Aorta (tissue), 5 donors: ENCODE data around the gene DBH. TPM values are rescaled to one million over a fixed set of nuclear protein-coding genes. Genes with fewer than 3 reads are reported as not detected.

Source experiments
- ATAC-seq: fragments of 200-7000 bp; cut with Tn5 transposase; one replicate; pipeline ENCODE4 v1.9.1; 2022; ENCODE audit warnings: moderate library complexity; ENCODE audit not compliant: low FRiP score
- DNase-seq, 2 donors: peaks; one replicate each; pipeline ENCODE4 v3.0.0-alpha.2; 2020
- H3K27ac ChIP-seq, 2 donors: one replicate each; pipeline ENCODE4 v1.5.1; 2013; ENCODE audit warnings: low read length in 2 of 2, mild to moderate bottlenecking in 2 of 2, moderate library complexity in 2 of 2, control low read depth in 1 of 2, inconsistent platforms in 1 of 2, low read depth in 1 of 2
- H3K27me3 ChIP-seq, 2 donors: one replicate each; pipeline ENCODE4 v1.6.1; 2013; ENCODE audit warnings: control low read depth in 1 of 2, low read length in 1 of 2, mild to moderate bottlenecking in 1 of 2, moderate library complexity in 1 of 2; ENCODE audit not compliant: insufficient read depth in 2 of 2, control insufficient read depth in 1 of 2
- H3K36me3 ChIP-seq, 2 donors: one replicate each; pipeline ENCODE4 v1.6.1; 2013; ENCODE audit warnings: control low read depth in 1 of 2, low read length in 1 of 2, mild to moderate bottlenecking in 1 of 2; ENCODE audit not compliant: insufficient read depth in 2 of 2, control insufficient read depth in 1 of 2
- H3K4me1 ChIP-seq, 2 donors: one replicate each; pipeline ENCODE4 v1.6.1; 2013; ENCODE audit warnings: low read length in 2 of 2, control low read depth in 1 of 2, mild to moderate bottlenecking in 1 of 2, moderate library complexity in 1 of 2; ENCODE audit not compliant: insufficient read depth in 2 of 2, control insufficient read depth in 1 of 2
- H3K4me3 ChIP-seq, 2 donors: one replicate each; pipeline ENCODE4 v1.5.1; 2013; ENCODE audit warnings: low read length in 2 of 2, control low read depth in 1 of 2, mild to moderate bottlenecking in 1 of 2
- H3K9me3 ChIP-seq: one replicate; pipeline ENCODE4 v1.6.1; 2013; ENCODE audit warnings: mild to moderate bottlenecking, low read length; ENCODE audit not compliant: control insufficient read depth
- WGBS, 2 donors: extraction: QIAGEN DNeasy Blood & Tissue Kit; methylation state at CpG; one replicate each; pipeline ENCODE4 v1.1.7; 2013; 5-methylcytosine and 5-hydroxymethylcytosine counted together
- intact Hi-C, 2 donors: fragments of 100-400 bp; cut with DNase I; formaldehyde crosslinking; loops; one replicate each; pipeline versions ENCODE4 v1.14.2 to v1.15.0; 2022
- polyA plus RNA-seq, 2 donors: library from polyadenylated mRNA; stranded (reverse); fragments of 200-250 nt; gene quantifications; one replicate each; pipeline ENCODE4 v1.2.3, GENCODE V29; 2013
- total RNA-seq, 2 donors: library from RNA; stranded (reverse); fragmentation: NEBNext Ultra II Directional; extraction: Animal tissue kit (Norgen Biotek cat#: 25700); gene quantifications; one replicate each; pipeline ENCODE4 v1.2.1, GENCODE V29; 2021
- donor health status: healthy with polysubstance abuse.
- donor health status: Bipolar disorder and iron deficiency.
- donor health status: DM: no; HTN: no; CAD: no.
- donor health status: DM: no; HTN: no; CAD: no.
- donor health status: DM: yes; HTN: yes; CAD: no.

Gene DBH
- total and polyA plus RNA-seq, 4 donors, result not detected

DNA sequence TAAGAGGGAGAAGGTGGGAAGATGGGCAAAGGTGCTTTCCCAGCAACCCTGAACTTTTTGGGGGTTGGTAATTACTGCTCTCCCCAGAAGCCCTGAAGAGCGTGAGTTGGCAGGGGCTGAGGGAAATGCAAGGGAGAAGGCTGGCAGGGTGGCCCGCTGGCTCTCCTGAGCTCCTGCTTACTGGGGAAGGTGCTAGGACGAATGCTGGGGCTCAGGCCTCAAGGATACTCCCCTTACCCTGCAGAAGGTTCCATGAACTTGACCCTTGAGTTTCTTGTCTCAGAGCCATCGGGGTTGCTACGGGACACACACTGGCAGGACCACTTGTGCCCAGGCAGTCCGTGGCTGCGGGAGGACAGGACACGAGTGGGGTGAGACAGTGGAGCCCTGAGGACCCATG is 28.2 kb upstream of the DBH start:
- intact Hi-C loops, result no loop called here
- Histone ChIP-seq H3K27me3 (no peaks in the 10 kb centered on the region), H3K36me3 (no peaks in the 10 kb centered on the region), H3K9me3 (no peaks in the 10 kb centered on the region), H3K27ac (no peak overlapping the region), H3K4me3 (no peak overlapping the region), H3K4me1 (no peaks in the 10 kb centered on the region)
- DNase-seq, result peak in 1 of 2 donors; percentile 25
- ATAC-seq, result no peak
- WGBS, 2 donors, result 71% methylated on average over 8 of the region's 8 CpGs

DNA sequence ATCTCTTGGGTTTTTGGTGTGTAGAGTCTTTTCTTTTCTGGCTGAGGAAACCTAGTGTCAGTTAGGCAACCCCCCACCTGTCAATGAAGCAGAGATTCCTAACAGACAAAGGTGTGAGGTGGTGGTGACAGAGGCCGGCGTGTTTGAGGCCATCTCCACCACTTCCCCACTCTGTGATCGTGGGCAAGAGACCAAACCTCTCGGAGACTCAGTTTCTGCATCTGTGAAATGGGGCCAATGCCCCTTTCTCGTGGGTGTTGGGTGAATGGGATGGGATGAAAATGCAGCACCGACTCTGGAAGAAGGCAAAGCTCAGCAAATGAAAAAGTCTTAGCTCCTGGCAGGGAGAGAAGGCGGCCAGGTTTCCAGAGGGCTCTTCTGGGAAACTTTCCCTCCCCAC is 27.8 kb upstream of the DBH start:
- Histone ChIP-seq H3K4me3 (no peak overlapping the region), H3K27ac (no peak overlapping the region), H3K36me3 (no peaks in the 10 kb centered on the region), H3K9me3 (no peaks in the 10 kb centered on the region), H3K4me1 (no peaks in the 10 kb centered on the region), H3K27me3 (no peaks in the 10 kb centered on the region)
- no peak for DNase-seq
- WGBS, 2 donors, result 75 to 78% methylated on average over 7 of the region's 7 CpGs
- intact Hi-C loops, result no loop called here
- ATAC-seq, result no peak

DNA sequence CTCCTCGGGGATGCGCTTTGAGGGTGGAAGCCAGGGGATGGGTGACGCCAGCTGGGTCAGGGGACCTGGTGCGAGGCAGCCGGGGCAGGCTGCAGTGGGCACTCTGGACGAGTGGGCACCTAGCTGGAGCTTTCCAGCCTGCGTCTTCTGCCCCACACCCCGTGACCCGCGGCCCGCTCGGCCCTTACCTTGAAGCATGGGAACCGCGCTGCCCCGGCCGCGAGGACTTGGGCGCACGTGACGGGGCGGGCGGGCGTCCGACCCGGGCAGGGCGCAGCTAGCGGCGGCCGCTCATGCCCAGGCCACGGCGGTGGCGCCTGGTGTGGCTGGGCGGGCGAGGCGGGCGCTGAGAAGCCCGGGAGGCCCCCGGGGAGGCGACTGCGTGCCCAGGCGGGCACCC is 27.3 kb upstream of the DBH start:
- 8 to 10% methylated on average over 27 to 41 of the region's 41 CpGs for WGBS, 2 donors
- ATAC-seq (no peak), DNase-seq (peak in 1 of 2 donors; percentile 70)
- intact Hi-C loops, result no loop called here
- Histone ChIP-seq H3K27me3 (no peaks in the 10 kb centered on the region), H3K9me3 (no peaks in the 10 kb centered on the region), H3K27ac (no peak overlapping the region), H3K4me3 (no peak overlapping the region), H3K36me3 (no peaks in the 10 kb centered on the region), H3K4me1 (no peaks in the 10 kb centered on the region)

DNA sequence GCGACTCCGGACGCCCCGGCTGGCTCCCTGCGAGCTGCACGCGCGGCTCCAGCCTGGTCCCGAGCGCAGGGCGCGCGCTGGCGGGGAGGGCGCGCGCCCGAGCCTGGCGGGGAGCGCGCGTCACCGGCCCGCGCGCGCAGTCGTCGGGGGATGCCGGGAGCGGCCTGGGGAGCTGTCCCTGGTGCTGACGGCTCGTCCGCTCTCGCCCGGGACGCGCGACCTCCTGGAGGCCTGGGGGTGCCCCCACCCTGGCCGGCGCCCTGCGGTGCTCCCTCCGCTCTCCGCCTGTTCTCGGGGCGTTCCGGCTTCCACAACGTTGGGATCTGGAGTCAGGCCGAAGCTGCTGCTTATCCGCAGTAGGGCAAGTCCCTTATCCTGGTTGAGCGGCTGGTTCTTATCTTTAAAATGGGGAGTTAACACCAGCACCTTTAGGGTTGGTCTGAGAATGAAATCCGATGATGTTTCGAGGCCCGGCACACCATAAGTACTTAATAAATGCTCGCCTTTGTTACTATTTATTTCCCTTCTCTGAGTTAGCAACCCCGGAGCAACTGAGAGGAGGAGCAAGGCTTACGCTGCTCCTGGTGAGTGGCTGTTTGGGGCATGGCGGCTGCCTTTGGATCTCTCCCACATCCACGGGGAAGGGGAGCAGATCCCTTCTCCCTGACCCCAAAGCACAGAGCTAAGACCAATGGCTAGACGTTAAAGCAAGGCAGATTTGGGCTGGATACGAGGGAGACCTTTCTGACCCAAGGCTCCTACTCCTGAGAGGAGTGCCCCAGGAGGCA is 26.7 kb upstream of the DBH start, which contains the start of gene FAM163B:
FAM163B (minus strand) TSS at position 79 of the 788 bp plus-strand sequence. CDS start 29,166 bp downstream, outside the sequence.
- Histone ChIP-seq H3K27me3 (no peaks in the 10 kb centered on the region), H3K4me1 (no peaks in the 10 kb centered on the region), H3K4me3 (no peak within 1 kb of the TSS), H3K27ac (no peak within 1 kb of the TSS), H3K36me3 (no peaks in the 10 kb centered on the region), H3K9me3 (no peaks in the 10 kb centered on the region)
- WGBS, 2 donors, result 8 to 12% methylated on average over 42 to 61 of the region's 61 CpGs
- peak; percentile 70 for ATAC-seq
- intact Hi-C loops, result no loop called here
- peak in 1 of 2 donors; percentile 85 for DNase-seq

DNA sequence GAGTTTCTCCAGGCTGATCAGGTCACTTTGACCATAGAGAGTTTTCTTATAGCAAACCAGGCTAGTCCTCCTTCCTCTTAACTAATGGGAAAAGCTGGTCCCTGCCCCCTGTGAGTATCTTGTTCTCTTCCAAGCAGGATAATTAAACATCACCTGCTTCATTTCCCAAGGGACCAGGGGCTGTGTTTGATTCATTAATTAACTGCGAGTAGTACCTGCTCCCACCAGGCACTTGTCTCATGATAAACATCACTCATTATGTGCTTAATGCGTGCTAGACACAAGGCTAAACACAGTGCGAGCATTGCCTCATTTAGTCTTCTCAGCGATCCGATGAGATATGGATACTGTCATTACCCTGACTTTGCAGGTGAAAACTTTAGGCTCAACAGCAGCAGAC is 25.3 kb upstream of the DBH start:
- intact Hi-C loops, result no loop called here
- H3K27ac ChIP-seq, result no peak overlapping the region
- no peak overlapping the region for H3K4me3 ChIP-seq
- no peaks in the 10 kb centered on the region for H3K36me3 ChIP-seq
- H3K27me3 ChIP-seq, result no peaks in the 10 kb centered on the region
- no peaks in the 10 kb centered on the region for H3K4me1 ChIP-seq
- no peaks in the 10 kb centered on the region for H3K9me3 ChIP-seq
- no peak for ATAC-seq
- no peak for DNase-seq
- WGBS, 2 donors, result 80 to 88% methylated on average over 5 of the region's 5 CpGs

DNA sequence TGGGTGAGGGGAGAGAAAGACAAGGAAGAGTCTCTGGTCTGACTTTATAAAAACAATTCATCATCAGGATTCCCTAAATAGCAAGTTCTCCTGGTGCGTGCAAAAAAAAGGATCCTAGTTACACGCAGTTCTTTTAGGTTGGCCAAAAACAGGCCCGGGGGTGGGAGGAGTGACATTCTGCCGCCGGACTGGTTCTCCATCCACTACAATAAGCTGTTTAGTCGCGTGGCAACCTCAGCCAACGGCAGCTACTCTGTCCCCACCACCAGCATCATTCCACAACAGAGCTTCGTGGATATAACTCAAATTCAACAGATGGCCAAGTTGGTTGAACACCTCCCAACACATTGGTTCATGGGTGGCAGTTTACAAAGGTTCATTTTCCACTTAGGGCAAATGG is 24.1 kb upstream of the DBH start:
- Histone ChIP-seq H3K27me3 (no peaks in the 10 kb centered on the region), H3K27ac (no peak overlapping the region), H3K4me1 (no peaks in the 10 kb centered on the region), H3K9me3 (no peaks in the 10 kb centered on the region), H3K4me3 (no peak overlapping the region), H3K36me3 (no peaks in the 10 kb centered on the region)
- ATAC-seq (no peak), DNase-seq (no peak)
- intact Hi-C loops, result no loop called here
- 76 to 78% methylated on average over 9 of the region's 9 CpGs for WGBS, 2 donors

DNA sequence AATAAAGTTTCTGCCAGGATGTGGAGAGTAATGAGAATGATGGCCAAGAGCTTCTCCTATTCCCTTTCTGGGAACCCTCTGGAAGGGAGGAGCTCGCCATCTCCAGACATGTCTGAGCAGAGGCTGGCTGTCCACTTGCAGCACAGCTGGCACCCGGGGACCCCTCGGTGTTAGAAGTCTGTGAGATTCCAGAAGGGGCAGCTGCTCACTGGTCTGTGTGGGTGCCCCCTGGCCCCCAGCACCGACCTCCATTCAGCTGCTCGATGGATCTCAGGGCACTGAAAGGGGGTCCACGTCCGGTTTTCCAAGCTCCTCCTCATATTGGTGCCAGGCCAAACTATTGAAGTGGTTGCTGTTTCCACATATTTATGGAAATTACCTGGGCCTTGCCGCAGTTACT is 23.3 kb upstream of the DBH start:
- no peak overlapping the region for H3K27ac ChIP-seq
- no peak overlapping the region for H3K4me3 ChIP-seq
- intact Hi-C loops, result no loop called here
- 78 to 79% methylated on average over 8 of the region's 8 CpGs for WGBS, 2 donors
- no peaks in the 10 kb centered on the region for H3K9me3 ChIP-seq
- no peaks in the 10 kb centered on the region for H3K27me3 ChIP-seq
- no peaks in the 10 kb centered on the region for H3K4me1 ChIP-seq
- ATAC-seq, result peak; percentile 23
- H3K36me3 ChIP-seq, result no peaks in the 10 kb centered on the region
- DNase-seq, result peak in 1 of 2 donors; percentile 30

DNA sequence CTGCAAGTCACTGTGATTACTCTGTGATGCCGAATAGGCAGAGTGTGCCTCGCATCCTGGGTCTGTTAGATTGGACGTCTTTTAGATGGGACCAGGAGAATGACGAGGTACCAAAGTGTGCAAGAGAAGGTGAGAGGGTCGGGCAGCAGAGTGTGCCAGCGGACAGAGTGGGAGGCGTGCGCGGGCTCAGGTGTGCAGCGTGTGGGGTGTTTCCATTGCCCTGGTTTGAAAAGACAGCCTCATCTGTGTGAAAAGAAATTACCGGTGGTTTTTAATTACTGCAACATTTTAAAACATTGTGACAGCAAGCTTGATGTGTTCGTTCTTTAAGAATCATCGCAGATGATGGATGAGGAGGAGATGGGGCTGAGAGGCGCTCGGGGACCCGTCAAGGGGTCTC is 22.7 kb upstream of the DBH start:
- 81 to 82% methylated on average over 16 of the region's 16 CpGs for WGBS, 2 donors
- intact Hi-C loops, result no loop called here
- Histone ChIP-seq H3K9me3 (no peaks in the 10 kb centered on the region), H3K27me3 (no peaks in the 10 kb centered on the region), H3K4me3 (no peak overlapping the region), H3K4me1 (no peaks in the 10 kb centered on the region), H3K27ac (no peak overlapping the region), H3K36me3 (no peaks in the 10 kb centered on the region)
- DNase-seq (peak in 1 of 2 donors; percentile 8), ATAC-seq (no peak)

DNA sequence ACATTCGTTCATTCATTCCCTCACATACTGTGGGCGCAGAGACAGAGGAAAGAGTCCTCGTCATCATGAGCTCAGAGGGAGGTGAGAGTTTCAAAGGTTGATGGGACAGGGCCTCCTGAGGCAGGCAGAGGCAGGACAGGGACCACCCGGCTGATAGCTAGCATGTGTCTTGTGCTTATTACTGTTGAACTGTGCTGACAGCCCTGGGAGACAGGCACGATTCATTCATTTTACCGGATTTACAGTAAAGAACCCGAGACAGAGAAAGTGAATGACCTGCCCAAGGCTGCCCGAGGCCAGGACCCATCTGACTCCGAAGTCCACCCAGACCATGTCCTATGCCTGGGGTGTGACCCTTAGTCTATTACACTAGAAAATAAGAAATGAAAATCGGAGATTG is 22.1 kb upstream of the DBH start:
- no peaks in the 10 kb centered on the region for H3K4me1 ChIP-seq
- 66 to 70% methylated on average over 10 of the region's 10 CpGs for WGBS, 2 donors
- H3K9me3 ChIP-seq, result no peaks in the 10 kb centered on the region
- peak in 1 of 2 donors; percentile 51 for DNase-seq
- intact Hi-C loops, result no loop called here
- H3K4me3 ChIP-seq, result no peak overlapping the region
- H3K36me3 ChIP-seq, result no peaks in the 10 kb centered on the region
- no peak for ATAC-seq
- H3K27me3 ChIP-seq, result no peaks in the 10 kb centered on the region
- H3K27ac ChIP-seq, result no peak overlapping the region
